Peyer's patch (tissue), 4 donors: ENCODE measurements around the gene FHOD3.
"Not testable (repeated sequence)": the region's sequence is repeated elsewhere in the genome, so short reads cannot be mapped to it uniquely, and the experiment has no call there.

Source experiments
- CTCF ChIP-seq, 6 experiments: fragments of 450-650 bp in 4 of 6; fragments of 200-600 bp in 2 of 6; sonication (generic) in 1 of 6; IDR thresholded peaks; one replicate each; pipeline ENCODE4 v1.5.1; 2017 to 2019; ENCODE audit warnings: antibody characterized with exemption in 6 of 6, mild to moderate bottlenecking in 3 of 6, moderate library complexity in 1 of 6
- POLR2A ChIP-seq, 2 donors: fragments of 450-650 bp; IDR thresholded peaks; one replicate each; pipeline ENCODE4 v1.5.1; 2017; ENCODE audit warnings: antibody characterized with exemption in 2 of 2, mild to moderate bottlenecking in 2 of 2, moderate library complexity in 2 of 2

- TF ChIP-seq CTCF, POLR2A (IDR thresholded peaks at IDR 0.05): not testable (repeated sequence)
These were observed 166.0 kb downstream of the FHOD3 start for GRCh38 chr18:36463516-36463915.
